ENCODE results near the gene OR10G7. TPM values are rescaled to one million over a fixed set of nuclear protein-coding genes. Genes with fewer than 3 reads are reported as not detected.

The OR10G7 gene
- total and polyA plus RNA-seq, 2 experiments from 2014 or later = not detected

DNA sequence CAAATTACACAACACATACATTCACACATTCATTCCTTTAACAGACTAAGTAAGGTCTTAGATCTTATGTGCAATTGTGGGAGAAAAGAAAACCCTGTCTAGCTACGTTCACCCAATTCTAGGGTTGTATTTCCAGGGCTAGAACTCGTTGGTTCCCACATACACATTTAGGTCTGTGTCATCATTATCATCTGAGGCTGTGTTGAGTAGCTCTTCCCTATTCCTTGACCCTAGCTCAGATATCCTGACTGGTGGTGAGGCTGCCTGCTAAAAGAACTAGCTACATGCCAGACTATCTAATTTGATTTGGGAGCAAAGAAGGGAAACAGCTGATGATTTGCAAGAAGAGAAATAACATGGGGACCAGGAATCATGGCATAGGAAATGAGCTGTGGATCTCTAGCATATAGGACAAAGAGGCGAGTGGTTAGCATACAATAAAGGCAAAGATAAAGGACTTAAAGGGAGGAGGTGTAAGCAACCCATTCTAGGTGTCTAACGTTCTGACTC is 27.5 kb upstream of the OR10G7 start:
- Histone ChIP-seq H2AFZ (no peak overlapping the region), H3K4me1 (ENCODE audit: insufficient read depth) (no peaks in the 10 kb centered on the region), H3K27ac (no peak overlapping the region), H3K9me2 (replicated peaks; ENCODE audit: insufficient read depth) (no peaks in the 10 kb centered on the region), H3K27me3 (peaks cover 17% of the 10 kb centered on the region), H3K79me2 (no peaks in the 10 kb centered on the region), H4K20me1 (ENCODE audit: insufficient read depth, poor library complexity, severe bottlenecking) (no peaks in the 10 kb centered on the region), H3K4me2 (no peak overlapping the region), H3K9me3 (ENCODE audit: low read depth) (no peaks in the 10 kb centered on the region), H3K36me3 (replicated peaks; ENCODE audit: insufficient read depth, low read depth) (no peaks in the 10 kb centered on the region), H3K4me3 (no peak overlapping the region)
- WGBS (ENCODE audit: low lambda C conversion rate, missing lambda C conversion rate) = 63% methylated on average over 4 of the region's 4 CpGs
- no peak for DNase-seq (ENCODE audit: low spot score)
- TF ChIP-seq, protein P1, sequence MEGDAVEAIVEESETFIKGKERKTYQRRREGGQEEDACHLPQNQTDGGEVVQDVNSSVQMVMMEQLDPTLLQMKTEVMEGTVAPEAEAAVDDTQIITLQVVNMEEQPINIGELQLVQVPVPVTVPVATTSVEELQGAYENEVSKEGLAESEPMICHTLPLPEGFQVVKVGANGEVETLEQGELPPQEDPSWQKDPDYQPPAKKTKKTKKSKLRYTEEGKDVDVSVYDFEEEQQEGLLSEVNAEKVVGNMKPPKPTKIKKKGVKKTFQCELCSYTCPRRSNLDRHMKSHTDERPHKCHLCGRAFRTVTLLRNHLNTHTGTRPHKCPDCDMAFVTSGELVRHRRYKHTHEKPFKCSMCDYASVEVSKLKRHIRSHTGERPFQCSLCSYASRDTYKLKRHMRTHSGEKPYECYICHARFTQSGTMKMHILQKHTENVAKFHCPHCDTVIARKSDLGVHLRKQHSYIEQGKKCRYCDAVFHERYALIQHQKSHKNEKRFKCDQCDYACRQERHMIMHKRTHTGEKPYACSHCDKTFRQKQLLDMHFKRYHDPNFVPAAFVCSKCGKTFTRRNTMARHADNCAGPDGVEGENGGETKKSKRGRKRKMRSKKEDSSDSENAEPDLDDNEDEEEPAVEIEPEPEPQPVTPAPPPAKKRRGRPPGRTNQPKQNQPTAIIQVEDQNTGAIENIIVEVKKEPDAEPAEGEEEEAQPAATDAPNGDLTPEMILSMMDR (IDR thresholded peaks at IDR 0.05; ENCODE audit: poor library complexity) = no peak

GRCh38 chr11:124052966-124053365 is 11.8 kb upstream of the OR10G7 start:
- 94% methylated on average over 3 of the region's 3 CpGs for WGBS (ENCODE audit: low lambda C conversion rate, missing lambda C conversion rate)
- no peaks in the 10 kb centered on the region for H3K9me3 ChIP-seq (ENCODE audit: low read depth)
- no peak for DNase-seq (ENCODE audit: low spot score)
- H3K4me2 ChIP-seq = no peak overlapping the region
- no peaks in the 10 kb centered on the region for H3K9me2 ChIP-seq (replicated peaks; ENCODE audit: insufficient read depth)
- no peak for TF ChIP-seq EZH2phosphoT487 (IDR thresholded peaks at IDR 0.05; ENCODE audit: low read depth, severe bottlenecking, unreplicated experiment)
- TF ChIP-seq, protein P1 (IDR thresholded peaks at IDR 0.05; ENCODE audit: poor library complexity) = no peak
- no peaks in the 10 kb centered on the region for H3K4me1 ChIP-seq (ENCODE audit: insufficient read depth)
- no peak overlapping the region for H2AFZ ChIP-seq
- no peaks in the 10 kb centered on the region for H4K20me1 ChIP-seq (ENCODE audit: insufficient read depth, poor library complexity, severe bottlenecking)
- H3K27me3 ChIP-seq = no peaks in the 10 kb centered on the region
- no peak overlapping the region for H3K27ac ChIP-seq
- H3K79me2 ChIP-seq = no peaks in the 10 kb centered on the region
- no peak overlapping the region for H3K4me3 ChIP-seq
- no peaks in the 10 kb centered on the region for H3K36me3 ChIP-seq (replicated peaks; ENCODE audit: insufficient read depth, low read depth)

DNA sequence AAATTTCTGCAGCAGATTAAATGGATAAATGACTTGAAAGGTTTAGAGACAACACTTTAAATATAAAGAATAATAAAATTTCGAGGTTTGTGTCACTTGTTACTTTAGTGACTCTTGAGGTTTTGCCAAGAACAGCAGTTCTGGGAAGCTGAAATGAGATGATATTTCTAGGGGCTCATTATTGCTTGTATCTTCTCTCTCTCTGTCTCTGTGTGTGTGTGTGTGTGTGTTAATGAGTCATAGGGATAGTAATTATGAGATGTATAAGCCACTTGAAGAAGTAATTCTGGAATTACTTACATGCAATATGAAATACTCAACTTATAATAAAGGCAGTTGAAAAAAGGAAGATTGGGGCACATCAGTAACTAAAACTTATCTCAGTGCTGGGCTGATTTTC is 9.6 kb upstream of the OR10G7 start:
- no peaks in the 10 kb centered on the region for H3K36me3 ChIP-seq (replicated peaks; ENCODE audit: insufficient read depth, low read depth)
- TF ChIP-seq, protein P1 (IDR thresholded peaks at IDR 0.05; ENCODE audit: poor library complexity) = no peak
- TF ChIP-seq EZH2phosphoT487 (IDR thresholded peaks at IDR 0.05; ENCODE audit: low read depth, severe bottlenecking, unreplicated experiment) (no peak), EZH2 (IDR thresholded peaks at IDR 0.05; ENCODE audit: borderline replicate concordance) (no peak)
- no peaks in the 10 kb centered on the region for H3K79me2 ChIP-seq
- no peak overlapping the region for H3K4me2 ChIP-seq
- H3K9me3 ChIP-seq (ENCODE audit: low read depth) = no peaks in the 10 kb centered on the region
- no peaks in the 10 kb centered on the region for H3K4me1 ChIP-seq (ENCODE audit: insufficient read depth)
- DNase-seq (ENCODE audit: low spot score) = no peak
- no peak overlapping the region for H3K27ac ChIP-seq
- no peak overlapping the region for H2AFZ ChIP-seq
- H3K27me3 ChIP-seq = no peaks in the 10 kb centered on the region
- H3K4me3 ChIP-seq = no peak overlapping the region
- H3K9me2 ChIP-seq (replicated peaks; ENCODE audit: insufficient read depth) = no peaks in the 10 kb centered on the region
- H4K20me1 ChIP-seq (ENCODE audit: insufficient read depth, poor library complexity, severe bottlenecking) = no peaks in the 10 kb centered on the region
- 69% methylated on average over 1 of the region's 1 CpG for WGBS (ENCODE audit: low lambda C conversion rate, missing lambda C conversion rate)

GRCh38 chr11:124043420-124043819 is 2.3 kb upstream of the OR10G7 start:
- Histone ChIP-seq H3K79me2 (no peaks in the 10 kb centered on the region), H3K4me1 (ENCODE audit: insufficient read depth) (no peaks in the 10 kb centered on the region), H2AFZ (no peak overlapping the region), H3K9me2 (replicated peaks; ENCODE audit: insufficient read depth) (no peaks in the 10 kb centered on the region), H4K20me1 (ENCODE audit: insufficient read depth, poor library complexity, severe bottlenecking) (no peaks in the 10 kb centered on the region), H3K27me3 (no peaks in the 10 kb centered on the region), H3K27ac (no peak overlapping the region), H3K4me2 (no peak overlapping the region), H3K36me3 (replicated peaks; ENCODE audit: insufficient read depth, low read depth) (no peaks in the 10 kb centered on the region), H3K4me3 (no peak overlapping the region), H3K9me3 (ENCODE audit: low read depth) (no peaks in the 10 kb centered on the region)
- no peak for DNase-seq (ENCODE audit: low spot score)
- WGBS (ENCODE audit: low lambda C conversion rate, missing lambda C conversion rate) = 73% methylated on average over 4 of the region's 4 CpGs
- TF ChIP-seq, protein P1 (IDR thresholded peaks at IDR 0.05; ENCODE audit: poor library complexity) = no peak
- TF ChIP-seq EZH2phosphoT487 (IDR thresholded peaks at IDR 0.05; ENCODE audit: low read depth, severe bottlenecking, unreplicated experiment) = no peak
- no peak for TF ChIP-seq EZH2 (IDR thresholded peaks at IDR 0.05; ENCODE audit: borderline replicate concordance)
